GM18951 (cell line): ENCODE data around the gene SNTB2.

Experiments used
- POLR2A ChIP-seq: IDR thresholded peaks from 4 replicates; pipeline ENCODE4 v1.6.1; 2011; ENCODE audit warnings: mild to moderate bottlenecking; ENCODE audit not compliant: insufficient read length, insufficient read depth; ENCODE audit errors: extremely low read depth
- in situ Hi-C: fragments of 300-500 bp; cut with MboI; formaldehyde crosslinking; loops from one replicate; pipeline ENCODE4 v1.12.0; 2022; ENCODE audit warnings: low sequenced_read_pairs, mixed read lengths, inconsistent platforms; ENCODE audit not compliant: unreplicated experiment

The SNTB2 gene

GRCh38 chr16:69314534-69314933 is 127.6 kb downstream of the SNTB2 start:
- in situ Hi-C loops = no loop called here
- TF ChIP-seq POLR2A = no peak

- in situ Hi-C loops = no loop called here
- no peak for TF ChIP-seq POLR2A
These were observed 128.7 kb downstream of the SNTB2 start for GRCh38 chr16:69315486-69316311.

GRCh38 chr16:69316595-69317034 is 129.7 kb downstream of the SNTB2 start:
- in situ Hi-C loops = no loop called here
- TF ChIP-seq POLR2A = no peak

- TF ChIP-seq POLR2A = no peak
- in situ Hi-C loops = no loop called here
These were observed 131.4 kb downstream of the SNTB2 start for GRCh38 chr16:69318177-69318910.

GRCh38 chr16:69318911-69319289 is 131.9 kb downstream of the SNTB2 start:
- in situ Hi-C loops = no loop called here
- no peak for TF ChIP-seq POLR2A

- in situ Hi-C loops = no loop called here
- no peak for TF ChIP-seq POLR2A
These were observed 132.4 kb downstream of the SNTB2 start for GRCh38 chr16:69319381-69319780.

- TF ChIP-seq POLR2A = no peak
- in situ Hi-C loops = no loop called here
These were observed 133.1 kb downstream of the SNTB2 start for GRCh38 chr16:69319826-69320739.

GRCh38 chr16:69320740-69321073 is 133.7 kb downstream of the SNTB2 start:
- TF ChIP-seq POLR2A = peak; percentile 19
- in situ Hi-C loops = no loop called here

GRCh38 chr16:69321080-69321479 is 134.1 kb downstream of the SNTB2 start:
- in situ Hi-C loops = no loop called here
- no peak for TF ChIP-seq POLR2A

GRCh38 chr16:69322343-69322742 is 135.4 kb downstream of the SNTB2 start:
- in situ Hi-C loops = no loop called here
- no peak for TF ChIP-seq POLR2A

- in situ Hi-C loops = no loop called here
These were observed 136.5 kb downstream of the SNTB2 start for GRCh38 chr16:69323415-69323814.

GRCh38 chr16:69324013-69324531 is 137.1 kb downstream of the SNTB2 start:
- in situ Hi-C loops = no loop called here
- TF ChIP-seq POLR2A = no peak

More at GRCh38 chr16:69323415-69323814, 136.5 kb downstream of the SNTB2 start:
- no peak for TF ChIP-seq POLR2A
